ENCODE results near the gene COA8.

The COA8 gene

GRCh38 chr14:103549361-103550311 lies 13.1 kb upstream of the COA8 start:
- DNase-seq, result no peak

GRCh38 chr14:103550451-103551337 lies 12.1 kb upstream of the COA8 start:
- DNase-seq, result no peak

GRCh38 chr14:103551338-103551762 lies 11.4 kb upstream of the COA8 start:
- DNase-seq, result no peak

GRCh38 chr14:103552011-103552845 lies 10.5 kb upstream of the COA8 start:
- DNase-seq, result no peak

- no peak for DNase-seq
Measured at GRCh38 chr14:103552846-103553210, 9.9 kb upstream of the COA8 start.

GRCh38 chr14:103555559-103556337 lies 7.0 kb upstream of the COA8 start:
- DNase-seq, result no peak

- no peak for DNase-seq
Measured at GRCh38 chr14:103556946-103557758, 5.6 kb upstream of the COA8 start.

GRCh38 chr14:103558071-103558882 lies 4.5 kb upstream of the COA8 start:
- no peak for DNase-seq

- no peak for DNase-seq
Measured at GRCh38 chr14:103559766-103560165, 3.0 kb upstream of the COA8 start.

- no peak for DNase-seq
Measured at GRCh38 chr14:103560691-103561090, 2.1 kb upstream of the COA8 start.

GRCh38 chr14:103561381-103562178 lies 1.2 kb upstream of the COA8 start:
- no peak for DNase-seq

GRCh38 chr14:103562179-103562428 lies 656 bp upstream of the COA8 start:
- no peak for DNase-seq

- no peak for DNase-seq
Measured at GRCh38 chr14:103563226-103563620, 463 bp downstream of the COA8 start.

- DNase-seq, result no peak
Measured at GRCh38 chr14:103563844-103564505, 1.2 kb downstream of the COA8 start.

GRCh38 chr14:103568952-103569351 lies 6.2 kb downstream of the COA8 start:
- DNase-seq, result no peak

GRCh38 chr14:103569408-103569807 lies 6.6 kb downstream of the COA8 start:
- no peak for DNase-seq

- no peak for DNase-seq
Measured at GRCh38 chr14:103574104-103574503, 11.3 kb downstream of the COA8 start.

GRCh38 chr14:103574707-103575285 lies 12.0 kb downstream of the COA8 start:
- DNase-seq, result no peak
